Mesendoderm (in vitro differentiated cells): ENCODE results near the gene TMEM236.

Source experiments
- DNase-seq: peaks from one replicate; pipeline ENCODE4 v3.0.0; 2013
- H2AK5ac ChIP-seq: 2 replicates; pipeline ENCODE4 v1.6.1; 2013; ENCODE audit warnings: low read length, inconsistent platforms
- H2BK120ac ChIP-seq: 2 replicates; pipeline ENCODE4 v1.6.1; 2013; ENCODE audit warnings: low read depth, mild to moderate bottlenecking, low read length, moderate library complexity, mixed read lengths
- H2BK15ac ChIP-seq: replicated peaks from 2 replicates; pipeline ENCODE4 v1.6.1; 2013; ENCODE audit warnings: low read depth, mild to moderate bottlenecking, moderate library complexity
- H2BK5ac ChIP-seq: 2 replicates; pipeline ENCODE4 v1.6.1; 2013; ENCODE audit warnings: low read length, inconsistent platforms
- H3K18ac ChIP-seq: 2 replicates; pipeline ENCODE4 v1.6.1; 2013; ENCODE audit warnings: mild to moderate bottlenecking, low read length, mixed read lengths
- H3K23ac ChIP-seq: one replicate; pipeline ENCODE4 v1.6.1; 2013; ENCODE audit warnings: low read length
- H3K27ac ChIP-seq: 2 replicates; pipeline ENCODE4 v1.5.1; 2013; ENCODE audit warnings: low read depth, mild to moderate bottlenecking, inconsistent platforms, low read length, moderate library complexity
- H3K27me3 ChIP-seq: 2 replicates; pipeline ENCODE4 v1.6.1; 2013; ENCODE audit warnings: low read length, control low read depth, mild to moderate bottlenecking, inconsistent platforms; ENCODE audit not compliant: insufficient read depth, poor library complexity
- H3K36me3 ChIP-seq: 2 replicates; pipeline ENCODE4 v1.6.1; 2013; ENCODE audit warnings: low read length, inconsistent platforms; ENCODE audit not compliant: control insufficient read depth, insufficient read depth
- H3K4ac ChIP-seq: one replicate; pipeline ENCODE4 v1.6.1; 2013; ENCODE audit warnings: low read depth, mild to moderate bottlenecking, low read length, moderate library complexity
- H3K4me1 ChIP-seq: 2 replicates; pipeline ENCODE4 v1.6.1; 2013; ENCODE audit warnings: low read depth, low read length, inconsistent platforms; ENCODE audit not compliant: control insufficient read depth
- H3K4me2 ChIP-seq: 2 replicates; pipeline ENCODE4 v1.6.1; 2013; ENCODE audit warnings: low read length
- H3K4me3 ChIP-seq: 2 replicates; pipeline ENCODE4 v1.5.1; 2013; ENCODE audit warnings: mild to moderate bottlenecking, low read length
- H3K56ac ChIP-seq: one replicate; pipeline ENCODE4 v1.6.1; 2013; ENCODE audit warnings: low read length
- H3K79me1 ChIP-seq: 2 replicates; pipeline ENCODE4 v1.6.1; 2013; ENCODE audit warnings: low read length, inconsistent platforms
- H3K79me2 ChIP-seq: 2 replicates; pipeline ENCODE4 v1.6.1; 2013; ENCODE audit warnings: mild to moderate bottlenecking, low read length; ENCODE audit not compliant: control insufficient read depth, insufficient read depth
- H3K9ac ChIP-seq: 2 replicates; pipeline ENCODE4 v1.6.1; 2013; ENCODE audit warnings: low read length, inconsistent platforms
- H4K5ac ChIP-seq: one replicate; pipeline ENCODE4 v1.6.1; 2013; ENCODE audit warnings: low read length
- H4K8ac ChIP-seq: one replicate; pipeline ENCODE4 v1.6.1; 2013; ENCODE audit warnings: low read depth, mild to moderate bottlenecking, control low read depth, low read length, moderate library complexity
- WGBS: extraction: QIAGEN DNeasy Blood & Tissue Kit; methylation state at CpG from one replicate; pipeline ENCODE4 v1.1.7; 2013; ENCODE audit warnings: low lambda C conversion rate, missing lambda C conversion rate; ENCODE audit not compliant: insufficient coverage; ENCODE audit errors: extremely low coverage; 5-methylcytosine and 5-hydroxymethylcytosine counted together
- small RNA-seq: library from polyadenylated mRNA; stranded (forward); fragments of <200 nt; extraction: miRNeasy Mini kit (QIAGEN cat#:217004); gene quantifications from one replicate; pipeline ENCODE3, GENCODE V24; 2013; ENCODE audit not compliant: insufficient read depth

TMEM236 gene

DNA sequence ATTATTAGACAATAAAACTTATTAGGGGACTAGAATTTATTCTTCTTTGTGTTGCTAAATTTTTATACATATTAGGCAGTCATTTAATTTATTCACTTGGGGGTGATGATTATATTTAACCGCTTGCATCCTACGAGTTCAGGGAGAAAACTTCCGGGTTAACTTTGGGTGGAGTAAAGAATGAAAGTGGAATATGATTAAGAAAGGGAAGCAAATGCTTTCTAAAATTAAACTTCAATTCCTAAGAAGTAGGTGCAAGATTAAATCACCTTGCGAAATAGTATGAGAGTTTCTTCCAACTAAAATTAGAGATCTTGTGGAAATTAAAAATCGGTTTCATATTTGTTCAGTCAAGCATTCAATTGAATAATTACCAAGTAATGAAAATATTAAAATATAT is 90.6 kb downstream of the TMEM236 start:
- Histone ChIP-seq H2BK5ac (no peak overlapping the region), H3K79me1 (no peaks in the 10 kb centered on the region), H2AK5ac (no peak overlapping the region), H4K8ac (no peak overlapping the region), H3K79me2 (no peaks in the 10 kb centered on the region), H3K36me3 (no peaks in the 10 kb centered on the region), H3K9ac (no peak overlapping the region), H4K5ac (no peak overlapping the region), H3K4me3 (no peak overlapping the region), H2BK15ac (no peak overlapping the region), H3K23ac (no peak overlapping the region), H3K18ac (no peak overlapping the region), H3K4me2 (no peak overlapping the region), H3K27ac (no peak overlapping the region), H3K27me3 (no peaks in the 10 kb centered on the region), H3K4me1 (no peaks in the 10 kb centered on the region), H3K56ac (no peak overlapping the region), H2BK120ac (no peak overlapping the region), H3K4ac (no peak overlapping the region)
- no CpG with 5 or more reads among the region's 5 CpGs for WGBS
- no peak for DNase-seq

DNA sequence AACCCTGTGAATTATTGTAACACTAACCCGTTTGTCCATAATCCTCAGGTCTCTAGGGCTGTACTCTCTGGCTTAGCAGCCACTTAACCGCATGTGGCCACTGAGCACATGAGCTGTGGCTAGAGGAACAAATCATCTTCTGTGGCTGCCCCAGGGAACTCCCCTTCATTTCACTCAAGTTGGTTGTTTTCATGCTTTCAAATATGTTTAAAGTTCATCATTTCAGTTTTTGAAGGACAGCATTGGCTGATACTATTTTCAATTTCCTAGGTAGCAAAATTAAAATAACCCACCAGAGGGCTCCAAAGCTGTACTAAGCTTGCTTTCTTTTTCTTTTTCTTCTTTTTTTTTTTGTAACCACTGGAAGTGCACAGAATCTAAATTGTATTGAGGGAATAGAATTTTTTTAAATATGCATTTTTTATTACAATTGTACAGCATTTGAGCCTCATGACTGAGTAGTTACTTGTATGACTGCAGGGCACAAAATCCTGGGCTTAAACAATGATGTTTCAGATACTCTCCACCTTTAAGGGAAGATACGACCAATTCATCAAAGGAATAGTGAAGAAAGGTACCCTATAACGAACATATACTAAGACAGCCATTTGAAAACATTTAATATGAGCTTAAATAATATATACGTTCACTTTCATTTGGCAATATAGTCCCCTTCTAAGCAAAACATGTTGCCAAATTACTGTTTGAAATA is 95.7 kb downstream of the TMEM236 start:
- no peak overlapping the region for H3K18ac ChIP-seq
- H3K9ac ChIP-seq = no peak overlapping the region
- H3K79me1 ChIP-seq = no peaks in the 10 kb centered on the region
- no peaks in the 10 kb centered on the region for H3K4me1 ChIP-seq
- H2BK15ac ChIP-seq = no peak overlapping the region
- no peak overlapping the region for H3K27ac ChIP-seq
- H3K4me3 ChIP-seq = no peak overlapping the region
- no peak overlapping the region for H2BK120ac ChIP-seq
- no peak overlapping the region for H3K56ac ChIP-seq
- no peak overlapping the region for H4K8ac ChIP-seq
- no peak overlapping the region for H3K23ac ChIP-seq
- WGBS = no CpG with 5 or more reads among the region's 5 CpGs
- no peak overlapping the region for H3K4ac ChIP-seq
- no peak overlapping the region for H2AK5ac ChIP-seq
- H3K36me3 ChIP-seq = no peaks in the 10 kb centered on the region
- H3K27me3 ChIP-seq = no peaks in the 10 kb centered on the region
- H4K5ac ChIP-seq = no peak overlapping the region
- no peak overlapping the region for H2BK5ac ChIP-seq
- H3K4me2 ChIP-seq = no peak overlapping the region
- H3K79me2 ChIP-seq = no peaks in the 10 kb centered on the region
- no peak for DNase-seq

DNA sequence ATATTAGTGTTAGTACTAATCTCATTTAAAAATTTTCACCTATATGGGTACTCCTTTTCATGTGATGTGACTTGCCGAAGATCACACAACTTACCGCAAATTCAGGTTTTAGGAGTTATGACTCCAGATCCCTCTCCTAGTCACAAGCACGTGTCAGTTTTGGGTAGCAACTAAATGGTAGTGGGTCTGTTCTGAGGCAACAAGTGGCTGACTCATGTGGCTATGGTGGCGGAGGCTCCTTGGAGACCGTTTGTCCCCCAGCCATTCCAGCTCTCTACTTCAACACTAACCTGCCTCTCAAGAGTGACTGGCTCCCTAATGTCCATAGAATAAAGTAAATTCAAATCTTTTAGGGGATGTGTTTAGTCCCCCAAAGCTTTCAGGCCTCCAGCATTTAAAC is 96.6 kb downstream of the TMEM236 start:
- Histone ChIP-seq H3K4me1 (no peaks in the 10 kb centered on the region), H3K9ac (no peak overlapping the region), H3K23ac (no peak overlapping the region), H2BK5ac (no peak overlapping the region), H2BK120ac (no peak overlapping the region), H3K18ac (no peak overlapping the region), H2BK15ac (no peak overlapping the region), H3K79me2 (no peaks in the 10 kb centered on the region), H3K4me2 (no peak overlapping the region), H4K5ac (no peak overlapping the region), H4K8ac (no peak overlapping the region), H3K56ac (no peak overlapping the region), H3K79me1 (no peaks in the 10 kb centered on the region), H3K4me3 (no peak overlapping the region), H2AK5ac (no peak overlapping the region), H3K27ac (no peak overlapping the region), H3K36me3 (no peaks in the 10 kb centered on the region), H3K27me3 (no peaks in the 10 kb centered on the region), H3K4ac (no peak overlapping the region)
- DNase-seq = no peak
- WGBS = no CpG with 5 or more reads among the region's 5 CpGs

Small RNAs within 50 kb of the gene (small RNA-seq; reads per million reads assigned to genes)
- gene MIR511 = 0.54 reads per million
